ENCODE data around the gene DAD1.
"Not testable (repeated sequence)": the region's sequence is repeated elsewhere in the genome, so short reads cannot be mapped to it uniquely, and the experiment has no call there.

Gene DAD1

GRCh38 chr14:22567437-22567836 is 21.6 kb downstream of the DAD1 start:
- DNase-seq (ENCODE audit: low read depth in 2 of 2): no peak

- no peak for DNase-seq (ENCODE audit: low read depth in 2 of 2)
Observed at GRCh38 chr14:22566845-22567244, 22.2 kb downstream of the DAD1 start.

GRCh38 chr14:22566266-22566665 is 22.8 kb downstream of the DAD1 start:
- DNase-seq (ENCODE audit: low read depth in 2 of 2): not testable (repeated sequence)

GRCh38 chr14:22565391-22565945 is 23.6 kb downstream of the DAD1 start:
- DNase-seq (ENCODE audit: low read depth in 2 of 2): no peak

- no peak for DNase-seq (ENCODE audit: low read depth in 2 of 2)
Observed at GRCh38 chr14:22564463-22564862, 24.6 kb downstream of the DAD1 start.

GRCh38 chr14:22563987-22564386 is 25.0 kb downstream of the DAD1 start:
- DNase-seq (ENCODE audit: low read depth in 2 of 2): no peak

GRCh38 chr14:22561661-22562579 is 27.1 kb downstream of the DAD1 start:
- peak; percentile 48 to 57 for DNase-seq (ENCODE audit: low read depth in 2 of 2)

- no peak for DNase-seq (ENCODE audit: low read depth in 2 of 2)
Observed at GRCh38 chr14:22561366-22561660, 27.7 kb downstream of the DAD1 start.

GRCh38 chr14:22560662-22561365 is 28.2 kb downstream of the DAD1 start:
- no peak for DNase-seq (ENCODE audit: low read depth in 2 of 2)

- DNase-seq (ENCODE audit: low read depth in 2 of 2): no peak
Observed at GRCh38 chr14:22559041-22559440, 30.0 kb downstream of the DAD1 start.

- DNase-seq (ENCODE audit: low read depth in 2 of 2): no peak
Observed at GRCh38 chr14:22558221-22558913, 30.7 kb downstream of the DAD1 start.

GRCh38 chr14:22557846-22558220 is 31.2 kb downstream of the DAD1 start:
- DNase-seq (ENCODE audit: low read depth in 2 of 2): no peak

- DNase-seq (ENCODE audit: low read depth in 2 of 2): peak; percentile 84 to 92
Observed at GRCh38 chr14:22556990-22557623, 31.9 kb downstream of the DAD1 start.

- DNase-seq (ENCODE audit: low read depth in 2 of 2): peak; percentile 92
Observed at GRCh38 chr14:22556021-22556989, 32.7 kb downstream of the DAD1 start.

- no peak for DNase-seq (ENCODE audit: low read depth in 2 of 2)
Observed at GRCh38 chr14:22555384-22556011, 33.5 kb downstream of the DAD1 start.

- no peak for DNase-seq (ENCODE audit: low read depth in 2 of 2)
Observed at GRCh38 chr14:22554498-22555383, 34.3 kb downstream of the DAD1 start.

- not testable (repeated sequence) for DNase-seq (ENCODE audit: low read depth in 2 of 2)
Observed at GRCh38 chr14:22553861-22554497, 35.0 kb downstream of the DAD1 start.

- no peak for DNase-seq (ENCODE audit: low read depth in 2 of 2)
Observed at GRCh38 chr14:22553445-22553844, 35.6 kb downstream of the DAD1 start.

- no peak for DNase-seq (ENCODE audit: low read depth in 2 of 2)
Observed at GRCh38 chr14:22552827-22553076, 36.3 kb downstream of the DAD1 start.

Data from stimulated activated CD8-positive, alpha-beta memory T cell treated with anti-CD3 and anti-CD28 coated beads, Interleukin-2, amount 100 ng/mL, for 1 hour (primary cell).